H9 (cell line): ENCODE measurements around the gene RNF133. TPM values are rescaled to one million over a fixed set of nuclear protein-coding genes. Genes with fewer than 3 reads are reported as not detected.

Experiments
- DNase-seq: peaks from one replicate; pipeline ENCODE4 v3.0.0-alpha.2; 2017
- H2AFZ ChIP-seq: one replicate; pipeline ENCODE4 v1.6.1; 2013; ENCODE audit warnings: mild to moderate bottlenecking, low read length, control low read depth, moderate library complexity
- H2AK5ac ChIP-seq: 2 replicates; pipeline ENCODE4 v1.6.1; 2013; ENCODE audit warnings: low read length, control low read depth, mixed read lengths; ENCODE audit not compliant: insufficient read length
- H2BK120ac ChIP-seq: one replicate; pipeline ENCODE4 v1.6.1; 2013; ENCODE audit warnings: low read depth, mild to moderate bottlenecking, low read length, control low read depth, inconsistent platforms; ENCODE audit not compliant: poor library complexity, severe bottlenecking
- H2BK12ac ChIP-seq: 2 replicates; pipeline ENCODE4 v1.6.1; 2013; ENCODE audit warnings: low read length, control low read depth, mixed read lengths, low read depth; ENCODE audit not compliant: insufficient read length
- H2BK15ac ChIP-seq: 2 replicates; pipeline ENCODE4 v1.6.1; 2013; ENCODE audit warnings: low read depth, low read length, control low read depth
- H2BK20ac ChIP-seq: one replicate; pipeline ENCODE4 v1.6.1; 2013; ENCODE audit warnings: low read depth, mild to moderate bottlenecking, low read length, control low read depth, inconsistent platforms; ENCODE audit not compliant: poor library complexity, severe bottlenecking
- H2BK5ac ChIP-seq: 2 replicates; pipeline ENCODE4 v1.6.1; 2013; ENCODE audit warnings: low read length, control low read depth, mixed read lengths; ENCODE audit not compliant: insufficient read length
- H3K14ac ChIP-seq: 2 replicates; pipeline ENCODE4 v1.6.1; 2013; ENCODE audit warnings: low read length, control low read depth; ENCODE audit not compliant: insufficient read depth
- H3K18ac ChIP-seq: 2 replicates; pipeline ENCODE4 v1.6.1; 2013; ENCODE audit warnings: low read depth, mild to moderate bottlenecking, mixed read lengths, low read length, control low read depth; ENCODE audit not compliant: insufficient read length
- H3K23ac ChIP-seq: 2 replicates; pipeline ENCODE4 v1.6.1; 2013; ENCODE audit warnings: low read length, control low read depth, mixed read lengths, low read depth; ENCODE audit not compliant: insufficient read length
- H3K23me2 ChIP-seq: 2 replicates; pipeline ENCODE4 v1.6.1; 2013; ENCODE audit warnings: low read depth, mild to moderate bottlenecking, mixed read lengths, low read length, control low read depth; ENCODE audit not compliant: insufficient read length, poor library complexity, severe bottlenecking
- H3K27ac ChIP-seq: 2 replicates; pipeline ENCODE4 v1.5.1; 2013; ENCODE audit warnings: low read length, control low read depth, mixed read lengths, low read depth; ENCODE audit not compliant: insufficient read length
- H3K27me3 ChIP-seq: 2 replicates; pipeline ENCODE4 v1.6.1; 2013; ENCODE audit warnings: low read length, control low read depth, inconsistent platforms; ENCODE audit not compliant: insufficient read depth
- H3K4ac ChIP-seq: 2 replicates; pipeline ENCODE4 v1.6.1; 2013; ENCODE audit warnings: low read depth, mild to moderate bottlenecking, control low read depth, inconsistent platforms, low read length, moderate library complexity
- H3K4me1 ChIP-seq: 2 replicates; pipeline ENCODE4 v1.6.1; 2013; ENCODE audit warnings: low read length, control low read depth, inconsistent platforms; ENCODE audit not compliant: insufficient read depth
- H3K4me2 ChIP-seq: 2 replicates; pipeline ENCODE4 v1.6.1; 2013; ENCODE audit warnings: low read length, control low read depth, mixed read lengths; ENCODE audit not compliant: insufficient read length, insufficient read depth
- H3K56ac ChIP-seq: 2 replicates; pipeline ENCODE4 v1.6.1; 2013; ENCODE audit warnings: low read depth, mild to moderate bottlenecking, mixed read lengths, low read length, control low read depth; ENCODE audit not compliant: insufficient read length
- H3K79me1 ChIP-seq: 2 replicates; pipeline ENCODE4 v1.6.1; 2013; ENCODE audit warnings: low read depth, mild to moderate bottlenecking, moderate library complexity, low read length, control low read depth, inconsistent platforms; ENCODE audit not compliant: insufficient read depth, poor library complexity, severe bottlenecking
- H3K79me2 ChIP-seq: 2 replicates; pipeline ENCODE4 v1.6.1; 2013; ENCODE audit warnings: low read length, control low read depth, inconsistent platforms; ENCODE audit not compliant: insufficient read depth
- H3K9ac ChIP-seq: 2 replicates; pipeline ENCODE4 v1.6.1; 2013; ENCODE audit warnings: low read length, control low read depth, mixed read lengths; ENCODE audit not compliant: insufficient read length; ENCODE audit errors: extremely low read depth
- H3K9me3 ChIP-seq: one replicate; pipeline ENCODE4 v1.6.1; 2013; ENCODE audit warnings: low read depth, low read length, inconsistent platforms; ENCODE audit not compliant: control insufficient read depth
- H3T11ph ChIP-seq: one replicate; pipeline ENCODE4 v1.6.1; 2013; ENCODE audit warnings: mild to moderate bottlenecking, low read length, control low read depth, inconsistent platforms
- H4K20me1 ChIP-seq: one replicate; pipeline ENCODE4 v1.6.1; 2013; ENCODE audit not compliant: control insufficient read depth, insufficient read length, insufficient read depth
- H4K5ac ChIP-seq: 2 replicates; pipeline ENCODE4 v1.6.1; 2013; ENCODE audit warnings: low read depth, mild to moderate bottlenecking, mixed read lengths, low read length, control low read depth; ENCODE audit not compliant: insufficient read length
- H4K8ac ChIP-seq: replicated peaks from 2 replicates; pipeline ENCODE4 v1.6.1; 2013; ENCODE audit warnings: low read length, control low read depth, mixed read lengths, low read depth; ENCODE audit not compliant: insufficient read length
- H4K91ac ChIP-seq: 2 replicates; pipeline ENCODE4 v1.6.1; 2013; ENCODE audit warnings: low read depth, mild to moderate bottlenecking, moderate library complexity, mixed read lengths, low read length, control low read depth; ENCODE audit not compliant: insufficient read length
- H3K27ac Mint-ChIP-seq, 3 experiments: 2 replicates in 2 of 3; 3 replicates in 1 of 3; pipeline ENCODE4 v1.8.0; 2020 to 2021; ENCODE audit warnings: mixed read lengths in 3 of 3, mild to moderate bottlenecking in 1 of 3, moderate library complexity in 1 of 3
- H3K27me3 Mint-ChIP-seq: 2 replicates; pipeline ENCODE4 v1.8.0; 2021; ENCODE audit warnings: low read depth, mild to moderate bottlenecking, moderate library complexity, mixed read lengths
- H3K36me3 Mint-ChIP-seq, 3 experiments: 2 replicates in 2 of 3; 3 replicates in 1 of 3; pipeline ENCODE4 v1.8.0; 2020 to 2021; ENCODE audit warnings: low read depth in 3 of 3, mixed read lengths in 3 of 3; ENCODE audit not compliant: insufficient read depth in 1 of 3
- H3K4me1 Mint-ChIP-seq, 2 experiments: 2 replicates each; pipeline ENCODE4 v1.8.0; 2020; ENCODE audit warnings: mixed read lengths in 2 of 2
- H3K4me3 Mint-ChIP-seq, 2 experiments: 2 replicates in 1 of 2; 3 replicates in 1 of 2; pipeline ENCODE4 v1.8.0; 2020 to 2021; ENCODE audit warnings: mild to moderate bottlenecking in 2 of 2, mixed read lengths in 2 of 2, moderate library complexity in 1 of 2
- H3K9me3 Mint-ChIP-seq, 2 experiments: 2 replicates in 1 of 2; 3 replicates in 1 of 2; pipeline ENCODE4 v1.8.0; 2020; ENCODE audit warnings: mild to moderate bottlenecking in 2 of 2, mixed read lengths in 2 of 2, moderate library complexity in 1 of 2
- CTCF ChIP-seq: fragments of 200-600 bp; sonication (generic); conservative IDR thresholded peaks from 3 replicates; pipeline ENCODE4 v1.8.0; 2021; ENCODE audit warnings: antibody characterized with exemption, mild to moderate bottlenecking
- WGBS: extraction: QIAGEN DNeasy Blood & Tissue Kit; methylation state at CpG from one replicate; pipeline ENCODE4 v1.1.7; 2013; ENCODE audit warnings: missing lambda C conversion rate, low lambda C conversion rate, mixed read lengths; ENCODE audit not compliant: insufficient read length; ENCODE audit errors: extremely low coverage; 5-methylcytosine and 5-hydroxymethylcytosine counted together
- total RNA-seq: library from RNA; stranded (reverse); gene quantifications from 2 replicates; pipeline ENCODE4 v1.2.1, GENCODE V29; 2021

RNF133 gene
- total RNA-seq, 1 experiment from 2014 or later = 0.31 TPM

DNA sequence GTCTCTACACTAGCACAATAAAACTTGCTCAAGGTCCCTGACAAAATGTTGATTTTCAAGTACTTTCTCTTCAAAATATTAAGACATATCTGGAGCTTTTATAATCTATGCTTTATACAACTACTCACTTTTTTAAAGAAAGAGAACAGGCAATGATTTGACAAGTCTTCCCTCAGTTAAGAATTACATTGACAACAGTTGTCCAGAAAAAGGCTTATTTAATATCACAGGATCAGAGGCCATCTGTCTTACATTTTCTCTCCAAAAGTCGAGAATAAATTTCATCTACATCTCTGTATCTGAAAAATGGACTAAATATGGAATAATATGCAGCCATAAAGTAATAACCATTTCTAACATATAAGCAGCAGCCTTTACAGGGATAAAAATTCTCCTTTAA lies 12.0 kb upstream of the RNF133 start:
- no peaks in the 10 kb centered on the region for H3K27me3 ChIP-seq
- no peaks in the 10 kb centered on the region for H3K23me2 ChIP-seq
- H3T11ph ChIP-seq = no peak overlapping the region
- H3K14ac ChIP-seq = no peak overlapping the region
- H4K20me1 ChIP-seq = no peaks in the 10 kb centered on the region
- no peak overlapping the region for H3K27ac Mint-ChIP-seq
- H2BK20ac ChIP-seq = no peak overlapping the region
- TF ChIP-seq CTCF = no peak
- H3K79me1 ChIP-seq = no peaks in the 10 kb centered on the region
- no CpG with 5 or more reads among the region's 1 CpG for WGBS
- H3K4me2 ChIP-seq = no peak overlapping the region
- H3K9me3 ChIP-seq = no peaks in the 10 kb centered on the region
- no peak overlapping the region for H2AK5ac ChIP-seq
- H3K27me3 Mint-ChIP-seq = no peaks in the 10 kb centered on the region
- H4K5ac ChIP-seq = no peak overlapping the region
- H3K18ac ChIP-seq = no peak overlapping the region
- no peak for DNase-seq
- no peaks in the 10 kb centered on the region for H3K79me2 ChIP-seq
- H2BK5ac ChIP-seq = no peak overlapping the region
- H2BK120ac ChIP-seq = no peak overlapping the region
- H2AFZ ChIP-seq = no peak overlapping the region
- no peak overlapping the region for H2BK12ac ChIP-seq
- H4K91ac ChIP-seq = no peak overlapping the region
- no peak overlapping the region for H3K4ac ChIP-seq
- no peak overlapping the region for H4K8ac ChIP-seq
- no peak overlapping the region for H3K9ac ChIP-seq
- no peaks in the 10 kb centered on the region for H3K9me3 Mint-ChIP-seq
- H3K27ac ChIP-seq = no peak overlapping the region
- H3K4me1 ChIP-seq = no peaks in the 10 kb centered on the region
- no peak overlapping the region for H3K23ac ChIP-seq
- H3K36me3 Mint-ChIP-seq = no peaks in the 10 kb centered on the region
- H2BK15ac ChIP-seq = no peak overlapping the region
- H3K4me1 Mint-ChIP-seq = no peaks in the 10 kb centered on the region
- no peak overlapping the region for H3K4me3 Mint-ChIP-seq
- no peak overlapping the region for H3K56ac ChIP-seq
